Liver (tissue), 9 donors: ENCODE measurements around the gene BRAT1. TPM values are rescaled to one million over a fixed set of nuclear protein-coding genes. Genes with fewer than 3 reads are reported as not detected.

Experiments used
- DNase-seq: peaks from one replicate; pipeline ENCODE4 v3.0.0-alpha.2; 2017; ENCODE audit warnings: low spot score
- H3K27ac ChIP-seq, 2 donors: one replicate each; pipeline ENCODE4 v1.7.0; 2013; ENCODE audit warnings: inconsistent platforms in 2 of 2, low read length in 2 of 2, control low read depth in 1 of 2, low read depth in 1 of 2, mild to moderate bottlenecking in 1 of 2
- H3K27me3 ChIP-seq, 4 donors: one replicate each; pipeline versions ENCODE4 v1.6.1 to v1.7.0; 2013; ENCODE audit warnings: low read length in 3 of 4, inconsistent platforms in 1 of 4, mild to moderate bottlenecking in 1 of 4, moderate library complexity in 1 of 4; ENCODE audit not compliant: control insufficient read depth in 4 of 4, insufficient read depth in 4 of 4
- H3K36me3 ChIP-seq, 4 donors: one replicate each; pipeline versions ENCODE4 v1.6.1 to v1.7.0; 2013; ENCODE audit warnings: low read length in 3 of 4, mild to moderate bottlenecking in 3 of 4, low read depth in 1 of 4, moderate library complexity in 1 of 4; ENCODE audit not compliant: control insufficient read depth in 4 of 4, insufficient read depth in 3 of 4
- H3K4me1 ChIP-seq, 4 donors: one replicate each; pipeline versions ENCODE4 v1.6.1 to v1.7.0; 2013; ENCODE audit warnings: low read length in 3 of 4, mild to moderate bottlenecking in 3 of 4, moderate library complexity in 1 of 4; ENCODE audit not compliant: control insufficient read depth in 4 of 4, insufficient read depth in 4 of 4
- H3K4me3 ChIP-seq, 3 donors: one replicate each; pipeline versions ENCODE4 v1.6.1 to v1.7.0; 2013; ENCODE audit warnings: low read length in 3 of 3, control low read depth in 1 of 3, low read depth in 1 of 3, mild to moderate bottlenecking in 1 of 3
- H3K9ac ChIP-seq, 2 donors: one replicate each; pipeline ENCODE4 v1.7.0; 2013; ENCODE audit warnings: low read length in 2 of 2, mild to moderate bottlenecking in 2 of 2, moderate library complexity in 2 of 2, control low read depth in 1 of 2, low read depth in 1 of 2
- H3K9me3 ChIP-seq, 4 donors: one replicate each; pipeline versions ENCODE4 v1.6.1 to v1.7.0; 2013; ENCODE audit warnings: low read length in 3 of 4; ENCODE audit not compliant: control insufficient read depth in 4 of 4
- ATF3 ChIP-seq: IDR thresholded peaks from 2 replicates; pipeline ENCODE4 v1.6.1; 2016; ENCODE audit warnings: antibody characterized with exemption
- EGR1 ChIP-seq, 2 donors: IDR thresholded peaks; 2 replicates each; pipeline ENCODE4 v1.6.1; 2016 to 2018; ENCODE audit warnings: antibody characterized with exemption in 2 of 2, low read depth in 2 of 2
- FOXA1 ChIP-seq: IDR thresholded peaks from 2 replicates; pipeline ENCODE4 v1.6.1; 2016; ENCODE audit warnings: antibody characterized with exemption
- FOXA2 ChIP-seq: IDR thresholded peaks from 2 replicates; pipeline ENCODE4 v1.6.1; 2016; ENCODE audit warnings: antibody characterized with exemption
- GABPA ChIP-seq, 2 donors: IDR thresholded peaks in 1 of 2; conservative IDR thresholded peaks in 1 of 2; 2 replicates each; pipeline ENCODE4 v1.6.1; 2016; ENCODE audit warnings: antibody characterized with exemption in 2 of 2, mild to moderate bottlenecking in 1 of 2, moderate library complexity in 1 of 2
- HNF4A ChIP-seq, 2 donors: conservative IDR thresholded peaks; 2 replicates each; pipeline ENCODE4 v1.6.1; 2016; ENCODE audit warnings: antibody characterized with exemption in 2 of 2, mild to moderate bottlenecking in 2 of 2
- HNF4G ChIP-seq: IDR thresholded peaks from 2 replicates; pipeline ENCODE4 v1.6.1; 2016; ENCODE audit warnings: antibody characterized with exemption
- JUND ChIP-seq, 2 donors: IDR thresholded peaks; 2 replicates each; pipeline ENCODE4 v1.6.1; 2016; ENCODE audit warnings: antibody characterized with exemption in 2 of 2
- MAX ChIP-seq: IDR thresholded peaks from 2 replicates; pipeline ENCODE4 v1.6.1; 2016; ENCODE audit warnings: antibody characterized with exemption
- NR2F2 ChIP-seq: IDR thresholded peaks from 2 replicates; pipeline ENCODE4 v1.6.1; 2016; ENCODE audit warnings: antibody characterized with exemption
- RAD21 ChIP-seq, 2 donors: IDR thresholded peaks; 2 replicates each; pipeline ENCODE4 v1.6.1; 2016; ENCODE audit warnings: antibody characterized with exemption in 2 of 2, mild to moderate bottlenecking in 2 of 2
- REST ChIP-seq: IDR thresholded peaks from 2 replicates; pipeline ENCODE4 v1.6.1; 2016; ENCODE audit warnings: antibody characterized with exemption, mild to moderate bottlenecking
- RXRA ChIP-seq, 2 donors: IDR thresholded peaks; 2 replicates each; pipeline ENCODE4 v1.6.1; 2017 to 2018; ENCODE audit warnings: antibody characterized with exemption in 2 of 2, mild to moderate bottlenecking in 1 of 2
- SP1 ChIP-seq: IDR thresholded peaks from 2 replicates; pipeline ENCODE4 v1.6.1; 2018; ENCODE audit warnings: antibody characterized with exemption, mild to moderate bottlenecking
- TAF1 ChIP-seq: conservative IDR thresholded peaks from 2 replicates; pipeline ENCODE4 v1.6.1; 2016; ENCODE audit warnings: antibody characterized with exemption, mild to moderate bottlenecking
- YY1 ChIP-seq: IDR thresholded peaks from 2 replicates; pipeline ENCODE4 v1.6.1; 2016; ENCODE audit warnings: antibody characterized with exemption, mild to moderate bottlenecking
- WGBS: extraction: QIAGEN DNeasy Blood & Tissue Kit; methylation state at CpG from one replicate; pipeline ENCODE4 v1.1.7; 2013; 5-methylcytosine and 5-hydroxymethylcytosine counted together
- polyA plus RNA-seq, 2 donors: library from polyadenylated mRNA; stranded (reverse) in 1 of 2; unstranded in 1 of 2; fragments of 200-250 nt in 1 of 2; fragments of >200 nt in 1 of 2; fragmentation: Nextera tagmentation in 1 of 2; extraction: Ambion mirVana in 1 of 2; gene quantifications; one replicate each; pipeline versions ENCODE4 v1.2.1 to v1.2.3, GENCODE V29; 2013 to 2015
- total RNA-seq, 2 donors: library from RNA; depleted of rRNA; stranded (reverse); fragments of >200 nt; gene quantifications; one replicate each; pipeline ENCODE4 v1.2.3, GENCODE V29; 2014
- TF ChIP-seq, protein P1 (sequence below): IDR thresholded peaks from 2 replicates; pipeline ENCODE4 v1.6.1; 2016; ENCODE audit warnings: antibody characterized with exemption
- TF ChIP-seq, protein P2 (sequence below): fragments of 150-350 bp; IDR thresholded peaks from 2 replicates; pipeline ENCODE4 v1.5.1; 2017; ENCODE audit warnings: improper control_type of control experiment, low read depth, low read length; ENCODE audit not compliant: missing input control
- donor health status: healthy.
- donor health status: healthy.
- donor health status: healthy.
- donor health status: healthy.
- donor health status: healthy.

BRAT1 gene
- total and polyA plus RNA-seq, 4 donors: 10.0 to 20.7 (median 16.7) TPM

DNA sequence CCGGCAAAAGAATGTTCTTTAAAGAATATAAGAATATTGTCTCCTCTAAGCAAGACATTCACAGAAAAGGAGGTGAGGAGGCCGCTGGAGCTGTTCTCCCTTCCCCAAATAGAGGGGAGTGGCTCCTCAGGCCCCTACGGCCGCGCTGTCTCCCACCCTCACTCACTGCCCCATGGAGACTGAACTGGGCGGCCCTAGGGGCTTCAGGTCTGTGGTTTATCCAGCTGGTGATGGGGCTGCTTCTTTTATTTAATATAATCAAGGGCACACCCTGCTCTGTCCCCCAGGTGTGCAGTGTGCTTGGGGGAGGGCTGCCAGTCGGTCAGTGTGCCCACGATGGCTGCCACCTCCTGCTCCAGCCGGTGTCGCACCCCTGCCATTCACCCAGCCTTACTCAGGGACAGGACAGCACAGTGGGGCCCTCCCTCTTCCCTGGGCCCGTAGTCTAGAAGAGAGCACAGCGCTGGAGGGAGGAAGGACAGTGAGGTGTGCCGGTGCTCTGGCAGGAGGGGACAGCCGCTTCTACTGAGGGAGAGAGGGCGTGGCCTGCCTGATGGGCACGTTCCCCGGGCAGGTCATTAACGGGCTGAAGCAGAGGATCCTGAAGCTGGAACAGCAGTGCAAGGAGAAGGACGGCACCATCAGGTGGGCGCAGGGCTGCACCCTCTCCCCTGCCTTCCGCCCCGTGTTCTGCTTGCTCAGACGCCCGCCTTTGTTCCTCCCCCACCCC lies 26.8 kb upstream of the BRAT1 start (continued):
- TF ChIP-seq EGR1 (IDR thresholded peaks at IDR 0.05; ENCODE audit: low read depth in 2 of 2): no peak
- no peak for TF ChIP-seq FOXA2
- no peak for TF ChIP-seq ATF3
- no peak for TF ChIP-seq HNF4G

DNA sequence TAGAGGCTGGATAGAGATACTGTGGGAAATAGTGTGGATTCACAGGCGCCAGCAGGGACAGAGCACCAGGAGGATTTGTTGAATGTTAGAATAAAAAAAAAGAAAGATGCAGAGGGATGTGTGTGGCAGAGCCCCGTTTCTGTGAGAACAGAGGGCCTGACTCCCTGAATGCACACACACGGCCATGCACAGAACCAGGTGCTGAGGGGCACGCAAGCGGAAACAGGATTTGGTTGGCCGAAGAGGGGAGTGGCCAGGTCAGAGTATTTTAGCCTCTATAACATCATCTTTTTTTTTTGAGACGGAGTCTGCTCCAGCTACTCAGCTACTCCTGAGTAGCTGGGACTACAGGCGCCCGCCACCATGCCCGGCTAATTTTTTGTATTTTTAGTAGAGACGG lies 25.3 kb upstream of the BRAT1 start:
- no peaks in the 10 kb centered on the region for H3K4me1 ChIP-seq
- no peaks in the 10 kb centered on the region for H3K9me3 ChIP-seq
- H3K27ac ChIP-seq: no peak overlapping the region
- no peak for TF ChIP-seq HNF4A (conservative IDR thresholded peaks at IDR 0.05)
- TF ChIP-seq, protein P1, sequence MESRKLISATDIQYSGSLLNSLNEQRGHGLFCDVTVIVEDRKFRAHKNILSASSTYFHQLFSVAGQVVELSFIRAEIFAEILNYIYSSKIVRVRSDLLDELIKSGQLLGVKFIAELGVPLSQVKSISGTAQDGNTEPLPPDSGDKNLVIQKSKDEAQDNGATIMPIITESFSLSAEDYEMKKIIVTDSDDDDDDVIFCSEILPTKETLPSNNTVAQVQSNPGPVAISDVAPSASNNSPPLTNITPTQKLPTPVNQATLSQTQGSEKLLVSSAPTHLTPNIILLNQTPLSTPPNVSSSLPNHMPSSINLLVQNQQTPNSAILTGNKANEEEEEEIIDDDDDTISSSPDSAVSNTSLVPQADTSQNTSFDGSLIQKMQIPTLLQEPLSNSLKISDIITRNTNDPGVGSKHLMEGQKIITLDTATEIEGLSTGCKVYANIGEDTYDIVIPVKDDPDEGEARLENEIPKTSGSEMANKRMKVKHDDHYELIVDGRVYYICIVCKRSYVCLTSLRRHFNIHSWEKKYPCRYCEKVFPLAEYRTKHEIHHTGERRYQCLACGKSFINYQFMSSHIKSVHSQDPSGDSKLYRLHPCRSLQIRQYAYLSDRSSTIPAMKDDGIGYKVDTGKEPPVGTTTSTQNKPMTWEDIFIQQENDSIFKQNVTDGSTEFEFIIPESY: no peak
- no peak for TF ChIP-seq HNF4G
- no peak for TF ChIP-seq RXRA (IDR thresholded peaks at IDR 0.05)
- TF ChIP-seq YY1: no peak
- no peak for TF ChIP-seq JUND (IDR thresholded peaks at IDR 0.05)
- peaks cover 0 to 6% (median 4%) of the 10 kb centered on the region in 4 donors for H3K36me3 ChIP-seq
- 98% methylated on average over 11 of the region's 11 CpGs for WGBS
- H3K27me3 ChIP-seq: no peaks in the 10 kb centered on the region
- no peak overlapping the region for H3K9ac ChIP-seq
- no peak overlapping the region for H3K4me3 ChIP-seq
- DNase-seq: no peak

DNA sequence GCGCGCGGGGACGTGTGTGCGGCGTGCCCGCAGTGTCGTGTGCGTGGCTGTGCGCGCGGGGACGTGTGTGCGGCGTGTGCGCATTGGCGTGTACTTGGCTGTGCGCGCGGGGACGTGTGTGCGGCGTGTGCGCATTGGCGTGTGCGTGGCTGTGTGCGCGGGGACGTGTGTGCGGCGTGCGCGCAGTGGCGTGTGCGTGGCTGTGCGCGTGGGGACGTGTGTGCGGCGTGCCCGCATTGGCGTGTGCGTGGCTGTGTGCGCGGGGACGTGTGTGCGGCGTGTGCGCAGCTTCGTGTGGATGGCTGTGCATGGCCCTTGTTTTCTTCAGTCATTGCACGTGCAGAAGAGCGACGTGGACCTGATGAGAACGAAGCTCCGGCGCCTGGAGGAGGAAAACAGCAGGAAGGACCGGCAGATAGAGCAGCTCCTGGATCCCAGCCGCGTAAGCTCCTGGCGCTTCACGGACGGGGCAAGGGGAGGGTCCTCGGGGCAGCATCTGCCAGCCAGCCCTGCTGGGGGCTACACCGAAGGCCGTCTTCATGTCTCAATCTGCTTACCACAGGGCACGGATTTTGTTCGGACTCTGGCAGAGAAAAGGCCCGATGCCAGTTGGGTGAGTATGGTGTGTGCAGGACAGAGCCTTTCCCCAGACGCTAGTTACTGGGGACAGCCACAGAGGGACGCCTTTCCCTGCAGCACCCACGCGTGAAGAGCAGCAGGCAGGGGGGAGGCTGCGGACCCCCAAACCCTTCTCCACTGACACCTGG lies 22.8 kb upstream of the BRAT1 start:
- Histone ChIP-seq H3K4me1 (no peaks in the 10 kb centered on the region), H3K27ac (no peak overlapping the region), H3K36me3 (peaks cover 2 to 11% (median 7%) of the 10 kb centered on the region in 4 donors), H3K9me3 (no peaks in the 10 kb centered on the region), H3K9ac (no peak overlapping the region), H3K27me3 (no peaks in the 10 kb centered on the region), H3K4me3 (no peak overlapping the region)
- DNase-seq: no peak
- no peak for TF ChIP-seq HNF4A (conservative IDR thresholded peaks at IDR 0.05)
- TF ChIP-seq GABPA (IDR thresholded peaks at IDR 0.05 in 1 of 2, conservative IDR thresholded peaks at IDR 0.05 in 1 of 2): no peak
- TF ChIP-seq ATF3: no peak
- TF ChIP-seq, protein P1: no peak
- TF ChIP-seq REST: no peak
- no peak for TF ChIP-seq SP1
- TF ChIP-seq FOXA1: no peak
- TF ChIP-seq RAD21 (IDR thresholded peaks at IDR 0.05): no peak
- TF ChIP-seq TAF1: no peak
- no peak for TF ChIP-seq EGR1 (IDR thresholded peaks at IDR 0.05; ENCODE audit: low read depth in 2 of 2)
- TF ChIP-seq, protein P2, sequence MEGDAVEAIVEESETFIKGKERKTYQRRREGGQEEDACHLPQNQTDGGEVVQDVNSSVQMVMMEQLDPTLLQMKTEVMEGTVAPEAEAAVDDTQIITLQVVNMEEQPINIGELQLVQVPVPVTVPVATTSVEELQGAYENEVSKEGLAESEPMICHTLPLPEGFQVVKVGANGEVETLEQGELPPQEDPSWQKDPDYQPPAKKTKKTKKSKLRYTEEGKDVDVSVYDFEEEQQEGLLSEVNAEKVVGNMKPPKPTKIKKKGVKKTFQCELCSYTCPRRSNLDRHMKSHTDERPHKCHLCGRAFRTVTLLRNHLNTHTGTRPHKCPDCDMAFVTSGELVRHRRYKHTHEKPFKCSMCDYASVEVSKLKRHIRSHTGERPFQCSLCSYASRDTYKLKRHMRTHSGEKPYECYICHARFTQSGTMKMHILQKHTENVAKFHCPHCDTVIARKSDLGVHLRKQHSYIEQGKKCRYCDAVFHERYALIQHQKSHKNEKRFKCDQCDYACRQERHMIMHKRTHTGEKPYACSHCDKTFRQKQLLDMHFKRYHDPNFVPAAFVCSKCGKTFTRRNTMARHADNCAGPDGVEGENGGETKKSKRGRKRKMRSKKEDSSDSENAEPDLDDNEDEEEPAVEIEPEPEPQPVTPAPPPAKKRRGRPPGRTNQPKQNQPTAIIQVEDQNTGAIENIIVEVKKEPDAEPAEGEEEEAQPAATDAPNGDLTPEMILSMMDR: no peak
- TF ChIP-seq JUND (IDR thresholded peaks at IDR 0.05): no peak
- no peak for TF ChIP-seq HNF4G
- TF ChIP-seq YY1: no peak
- TF ChIP-seq NR2F2: no peak
- TF ChIP-seq RXRA (IDR thresholded peaks at IDR 0.05): no peak
- TF ChIP-seq FOXA2: no peak
- TF ChIP-seq MAX: no peak
- WGBS: 96% methylated on average over 73 of the region's 73 CpGs
